Endometrial microvascular endothelial cells (primary cell): ENCODE measurements around the gene CTSO. TPM values are rescaled to one million over a fixed set of nuclear protein-coding genes. Genes with fewer than 3 reads are reported as not detected.
"Not testable (repeated sequence)": the region's sequence is repeated elsewhere in the genome, so short reads cannot be mapped to it uniquely, and the experiment has no call there.

Experiments
- in situ Hi-C: cut with HindIII; loops from 2 replicates; pipeline ENCODE4 v1.10.0; 2017; ENCODE audit warnings: low sequenced_read_pairs, low pct_unique_long_range_greater_than_20kb; ENCODE audit errors: inconsistent ontology term
- total RNA-seq: library from RNA; depleted of rRNA; stranded (reverse); fragments of >200 nt; gene quantifications from one replicate; pipeline ENCODE4 v1.2.3, GENCODE V29; 2015; ENCODE audit errors: inconsistent ontology term

CTSO gene
- total RNA-seq, 1 donor from 2014 or later = 11.5 TPM

GRCh38 chr4:155960522-155960921 is 6.9 kb upstream of the CTSO start:
- in situ Hi-C loops = no loop called here

- in situ Hi-C loops = no loop called here
These were observed 5.8 kb upstream of the CTSO start for GRCh38 chr4:155959417-155959816.

GRCh38 chr4:155956461-155956860 is 2.8 kb upstream of the CTSO start:
- in situ Hi-C loops = no loop called here

- in situ Hi-C loops = no loop called here
These were observed 1.3 kb upstream of the CTSO start for GRCh38 chr4:155954939-155955338.

- in situ Hi-C loops = no loop called here
These were observed 536 bp upstream of the CTSO start for GRCh38 chr4:155954118-155954685.

GRCh38 chr4:155952501-155952901 is 1.2 kb downstream of the CTSO start:
- in situ Hi-C loops = no loop called here

- in situ Hi-C loops = no loop called here
These were observed 3.2 kb downstream of the CTSO start for GRCh38 chr4:155950461-155950860.

GRCh38 chr4:155948541-155948940 is 5.1 kb downstream of the CTSO start:
- in situ Hi-C loops = no loop called here

- in situ Hi-C loops = no loop called here
These were observed 7.2 kb downstream of the CTSO start for GRCh38 chr4:155946486-155946885.

GRCh38 chr4:155944516-155944915 is 9.2 kb downstream of the CTSO start:
- in situ Hi-C loops = no loop called here

GRCh38 chr4:155943605-155944291 is 9.9 kb downstream of the CTSO start:
- in situ Hi-C loops = no loop called here

- in situ Hi-C loops = no loop called here
These were observed 11.8 kb downstream of the CTSO start for GRCh38 chr4:155941820-155942219.

- in situ Hi-C loops = no loop called here
These were observed 12.4 kb downstream of the CTSO start for GRCh38 chr4:155941085-155941790.

GRCh38 chr4:155935389-155935986 is 18.2 kb downstream of the CTSO start:
- in situ Hi-C loops = no loop called here

- in situ Hi-C loops = not testable (repeated sequence)
These were observed 19.0 kb downstream of the CTSO start for GRCh38 chr4:155934634-155935033.

GRCh38 chr4:155931634-155932033 is 22.0 kb downstream of the CTSO start:
- in situ Hi-C loops = no loop called here

GRCh38 chr4:155930330-155930729 is 23.3 kb downstream of the CTSO start:
- in situ Hi-C loops = no loop called here

- in situ Hi-C loops = no loop called here
These were observed 23.8 kb downstream of the CTSO start for GRCh38 chr4:155929833-155930232.

GRCh38 chr4:155924637-155925036 is 29.0 kb downstream of the CTSO start:
- in situ Hi-C loops = no loop called here

GRCh38 chr4:155921597-155921996 is 32.1 kb downstream of the CTSO start:
- in situ Hi-C loops = no loop called here
